Measurements from ENCODE around the gene GIGYF2. TPM values are rescaled to one million over a fixed set of nuclear protein-coding genes. Genes with fewer than 3 reads are reported as not detected.
A peak's percentile ranks its signal among the peaks of the same experiment; 100 is the strongest.
"Not testable (repeated sequence)": the region's sequence is repeated elsewhere in the genome, so short reads cannot be mapped to it uniquely, and the experiment has no call there.

GIGYF2 gene
- total RNA-seq, 1 experiment from 2014 or later, result 52.5 TPM

DNA sequence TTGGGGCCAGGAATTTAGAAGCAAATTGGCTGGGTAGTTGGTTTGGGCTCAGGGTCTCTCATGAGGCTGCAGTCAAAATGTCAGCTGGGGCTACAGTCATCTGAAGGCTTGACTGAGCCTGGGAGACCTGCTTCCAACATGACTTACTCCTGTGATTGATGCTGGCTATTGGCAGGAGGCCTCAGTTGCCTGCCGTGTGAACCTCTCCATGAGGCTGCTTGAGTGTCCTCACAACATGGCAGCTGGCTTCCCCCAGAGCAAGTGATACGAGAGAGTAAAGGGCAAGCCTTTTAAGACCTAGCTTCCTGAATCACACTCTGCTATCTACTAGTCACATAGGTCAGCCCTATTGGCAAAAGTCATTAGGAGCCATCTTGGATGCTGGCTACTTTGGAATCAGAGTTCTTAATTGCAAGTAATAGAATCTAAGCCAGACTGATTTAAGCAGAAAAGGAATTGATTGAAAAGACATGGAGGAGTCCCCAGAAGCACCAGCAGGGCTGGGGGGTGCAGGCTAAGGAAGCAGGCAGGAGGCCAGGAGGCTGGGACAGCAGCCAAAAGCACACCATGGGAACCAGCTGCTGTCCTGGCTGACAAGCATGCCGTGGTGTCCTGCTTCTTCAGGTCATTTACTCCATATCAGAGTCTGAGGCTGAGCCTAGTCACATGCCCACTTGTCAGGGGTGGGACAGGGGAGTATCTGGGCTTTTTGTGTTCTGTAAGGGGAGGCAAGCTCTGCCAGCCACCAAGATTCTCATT, 7.8 kb upstream of the GIGYF2 start:
- DNase-seq (ENCODE audit: low read depth), result peak; percentile 63

DNA sequence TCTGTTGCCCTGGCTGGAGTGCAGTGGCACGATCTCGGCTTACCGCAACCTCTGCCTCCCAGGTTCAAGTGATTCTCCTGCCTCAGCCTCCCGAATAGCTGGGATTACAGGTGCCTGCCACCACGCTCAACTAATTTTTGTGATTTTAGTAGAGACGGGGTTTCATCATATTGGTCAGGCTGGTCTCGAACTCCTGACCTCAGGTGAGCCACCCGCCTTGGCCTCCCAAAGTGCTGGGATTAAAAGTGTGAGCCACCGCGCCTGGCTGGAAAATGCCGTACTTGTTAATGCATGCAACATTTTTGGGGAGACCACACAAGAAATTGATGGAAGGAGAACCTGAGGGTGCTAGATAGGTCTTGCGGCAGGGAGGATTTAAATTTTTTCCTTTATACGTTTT, 6.0 kb upstream of the GIGYF2 start:
- not testable (repeated sequence) for DNase-seq (ENCODE audit: low read depth)

DNA sequence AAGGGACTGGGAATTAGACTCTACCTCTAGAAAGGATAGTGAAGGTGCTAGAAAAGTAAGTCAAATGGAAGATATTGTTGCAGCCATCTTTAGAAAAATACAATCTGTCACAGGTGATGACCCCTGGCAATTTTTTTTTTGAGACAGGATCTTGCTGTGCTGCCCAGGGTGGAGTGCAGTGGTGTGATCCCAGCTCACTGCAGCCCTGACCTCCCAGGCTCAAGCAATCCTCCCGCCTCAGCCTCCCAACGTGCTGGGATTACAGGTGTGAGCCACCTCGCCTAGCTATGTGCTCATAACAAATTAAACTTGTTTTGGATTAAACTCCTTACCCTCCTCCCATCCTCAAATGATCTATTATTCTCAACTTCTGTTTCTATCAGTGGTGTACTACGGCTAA, 3.8 kb upstream of the GIGYF2 start:
- DNase-seq (ENCODE audit: low read depth), result no peak

DNA sequence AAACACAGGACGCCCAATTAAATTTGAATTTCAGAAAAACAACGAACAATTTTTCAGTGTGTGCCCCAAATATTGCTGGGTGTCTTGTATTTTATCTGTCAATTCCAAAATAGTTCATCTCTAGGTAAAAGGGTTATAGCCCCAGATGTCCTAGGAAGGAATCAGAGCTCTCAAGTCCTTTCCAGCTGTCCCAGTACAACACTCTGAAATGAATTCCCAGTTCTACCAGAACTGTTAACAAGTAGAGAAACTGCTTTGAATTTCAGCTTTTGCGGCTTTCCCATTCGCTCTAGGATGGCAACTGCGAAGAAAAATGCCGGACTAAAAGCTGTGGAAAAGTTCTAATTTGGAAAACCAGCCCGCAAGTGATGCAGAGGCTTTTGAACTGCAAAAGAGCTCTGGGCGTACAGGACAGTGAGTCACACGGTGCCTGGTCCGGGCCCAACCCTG, 497 bp upstream of the GIGYF2 start:
- DNase-seq (ENCODE audit: low read depth), result no peak

DNA sequence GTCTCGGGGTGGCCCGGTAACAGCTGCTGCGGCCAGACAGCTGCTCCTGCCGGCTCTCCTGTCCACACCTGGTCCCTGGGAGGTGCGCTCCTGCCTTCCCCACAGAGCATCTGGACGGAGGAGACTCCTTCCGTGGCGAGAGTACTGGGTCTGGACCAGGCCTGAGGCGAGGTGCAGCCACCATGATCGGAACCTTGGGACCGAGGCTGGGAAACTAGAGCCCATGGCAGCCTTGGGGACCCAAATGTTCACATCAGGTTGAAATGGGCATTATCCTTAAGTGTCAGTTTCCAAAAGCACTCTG, 628 bp downstream of the GIGYF2 start:
- DNase-seq (ENCODE audit: low read depth), result peak; percentile 41

GRCh38 chr2:232698556-232699091, 1.5 kb downstream of the GIGYF2 start:
- DNase-seq (ENCODE audit: low read depth), result no peak

DNA sequence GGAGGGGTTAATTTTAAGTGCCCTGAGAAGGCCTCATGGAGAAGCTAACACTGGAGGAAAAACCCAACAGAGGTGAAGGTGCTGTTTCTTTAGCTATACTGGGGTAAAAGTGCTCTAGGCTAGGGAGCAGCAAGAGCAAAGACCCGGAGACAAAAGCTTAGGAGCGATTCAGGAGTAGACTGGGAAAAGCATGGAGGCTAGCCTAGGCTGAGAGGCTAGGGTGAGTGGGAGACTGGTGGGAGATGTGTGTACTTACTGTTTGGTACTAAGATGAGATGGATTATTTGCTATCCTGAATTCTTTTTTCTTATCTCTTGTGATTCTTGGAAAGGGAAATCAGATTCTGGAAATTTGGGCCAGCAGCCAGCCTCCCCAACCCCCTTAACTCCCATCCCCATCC, 2.0 kb downstream of the GIGYF2 start:
- DNase-seq (ENCODE audit: low read depth), result no peak

GRCh38 chr2:232700154-232700553, 3.0 kb downstream of the GIGYF2 start:
- no peak for DNase-seq (ENCODE audit: low read depth)

DNA sequence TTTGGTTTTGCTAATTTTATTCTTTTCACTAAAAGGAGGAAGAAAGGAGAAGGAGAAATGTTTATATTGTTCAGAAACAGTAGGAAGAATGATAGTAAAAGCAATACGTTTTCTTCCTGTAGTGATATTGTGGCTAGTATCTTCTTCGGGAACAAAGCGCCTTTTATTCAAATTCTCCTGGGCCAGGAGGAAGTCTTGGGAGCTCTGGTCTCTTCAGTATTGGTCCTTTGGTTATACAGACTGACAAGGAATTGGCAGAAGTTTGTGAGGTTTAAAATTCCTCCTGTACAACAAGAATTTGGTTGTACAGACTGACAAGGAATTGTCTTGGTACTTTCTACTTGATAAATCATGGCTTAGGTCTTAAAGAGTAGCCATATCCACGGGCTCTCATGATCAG, 9.9 kb downstream of the GIGYF2 start:
- DNase-seq (ENCODE audit: low read depth), result no peak

GRCh38 chr2:232713505-232713904, 16.4 kb downstream of the GIGYF2 start:
- DNase-seq (ENCODE audit: low read depth), result no peak

- no peak for DNase-seq (ENCODE audit: low read depth)
Observed at GRCh38 chr2:232714969-232715368, 17.8 kb downstream of the GIGYF2 start.

DNA sequence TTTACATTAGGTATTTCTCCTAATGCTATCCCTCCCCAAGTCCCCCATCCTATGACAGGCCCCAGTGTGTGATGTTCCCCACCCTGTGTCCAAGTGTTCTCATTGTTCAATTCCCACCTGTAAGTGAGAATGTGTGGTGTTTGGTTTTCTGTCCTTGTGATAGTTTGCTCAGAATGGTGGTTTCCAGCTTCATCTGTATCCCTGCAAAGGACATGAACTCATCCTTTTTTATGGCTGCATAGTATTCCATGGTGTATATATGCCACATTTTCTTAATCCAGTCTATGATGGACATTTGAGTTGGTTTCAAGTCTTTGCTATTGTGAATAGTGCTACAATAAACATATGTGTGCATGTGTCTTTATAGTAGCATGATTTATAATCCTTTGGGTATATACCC, 22.9 kb downstream of the GIGYF2 start:
- not testable (repeated sequence) for DNase-seq (ENCODE audit: low read depth)

- no peak for DNase-seq (ENCODE audit: low read depth)
Observed at GRCh38 chr2:232721261-232721660, 24.1 kb downstream of the GIGYF2 start.

- DNase-seq (ENCODE audit: low read depth), result no peak
Observed at GRCh38 chr2:232721882-232722281, 24.8 kb downstream of the GIGYF2 start.

GRCh38 chr2:232723027-232723426, 25.9 kb downstream of the GIGYF2 start:
- no peak for DNase-seq (ENCODE audit: low read depth)

- DNase-seq (ENCODE audit: low read depth), result no peak
Observed at GRCh38 chr2:232728785-232729184, 31.7 kb downstream of the GIGYF2 start.

DNA sequence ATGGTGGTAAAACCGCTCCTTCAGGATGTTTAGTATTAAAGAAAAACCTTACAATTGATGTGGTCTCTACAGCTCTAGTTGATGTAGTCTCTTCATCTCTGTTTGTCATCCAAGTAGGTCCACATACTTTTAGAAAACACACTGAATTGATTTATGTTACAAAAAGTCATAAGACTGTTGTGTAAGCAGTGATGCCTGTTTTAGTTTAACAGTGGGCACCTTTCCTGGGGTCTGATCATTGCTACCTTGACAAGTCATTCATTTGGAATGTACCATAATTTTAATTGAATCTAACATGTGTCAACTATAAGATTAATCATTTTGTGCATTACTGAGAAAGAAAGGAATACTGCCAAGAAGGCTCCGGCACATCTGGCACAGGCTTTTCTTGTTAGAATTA, 34.3 kb downstream of the GIGYF2 start:
- DNase-seq (ENCODE audit: low read depth), result no peak

- DNase-seq (ENCODE audit: low read depth), result no peak
Observed at GRCh38 chr2:232741294-232741693, 44.2 kb downstream of the GIGYF2 start.

DNA sequence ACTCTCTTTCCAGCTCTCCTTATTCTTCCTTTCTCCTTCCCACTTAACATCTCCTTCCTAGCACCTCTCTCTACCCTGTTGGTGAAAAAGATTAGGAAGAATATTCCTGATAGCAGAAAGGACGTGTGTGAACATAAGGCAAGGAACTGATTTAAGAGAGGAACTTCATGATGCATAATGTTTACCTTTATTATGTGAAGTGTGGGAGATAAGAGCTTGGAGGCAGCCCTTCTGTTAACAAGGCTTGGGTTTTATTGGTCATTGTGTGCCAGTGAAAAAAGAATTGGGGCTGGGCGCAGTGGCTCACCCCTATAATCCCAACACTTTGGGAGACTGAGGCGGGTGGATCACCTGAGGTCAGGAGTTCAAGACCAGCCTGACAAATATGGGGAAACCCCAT, 44.8 kb downstream of the GIGYF2 start:
- no peak for DNase-seq (ENCODE audit: low read depth)

DNA sequence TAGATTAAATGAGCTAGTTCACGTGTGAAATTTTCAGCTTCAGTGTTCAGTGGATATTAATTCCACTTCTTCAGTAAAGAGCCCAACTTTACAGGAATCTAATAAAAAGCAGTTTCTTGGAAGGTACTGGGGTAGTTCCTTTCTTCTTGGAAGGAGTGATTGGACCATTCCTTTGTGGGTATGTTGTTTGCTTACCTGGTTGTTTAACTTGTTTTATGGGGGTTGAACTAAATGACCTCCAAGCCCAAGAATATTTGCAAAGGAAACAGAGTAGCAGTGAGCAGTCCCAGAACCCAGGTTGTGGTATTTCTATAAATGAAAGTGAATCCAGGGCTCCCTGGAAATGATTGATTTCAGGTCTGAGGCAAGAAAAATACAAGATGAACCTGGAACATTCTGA, 47.8 kb downstream of the GIGYF2 start:
- no peak for DNase-seq (ENCODE audit: low read depth)

- no peak for DNase-seq (ENCODE audit: low read depth)
Observed at GRCh38 chr2:232748038-232748437, 50.9 kb downstream of the GIGYF2 start.

- no peak for DNase-seq (ENCODE audit: low read depth)
Observed at GRCh38 chr2:232749331-232749730, 52.2 kb downstream of the GIGYF2 start.

DNA sequence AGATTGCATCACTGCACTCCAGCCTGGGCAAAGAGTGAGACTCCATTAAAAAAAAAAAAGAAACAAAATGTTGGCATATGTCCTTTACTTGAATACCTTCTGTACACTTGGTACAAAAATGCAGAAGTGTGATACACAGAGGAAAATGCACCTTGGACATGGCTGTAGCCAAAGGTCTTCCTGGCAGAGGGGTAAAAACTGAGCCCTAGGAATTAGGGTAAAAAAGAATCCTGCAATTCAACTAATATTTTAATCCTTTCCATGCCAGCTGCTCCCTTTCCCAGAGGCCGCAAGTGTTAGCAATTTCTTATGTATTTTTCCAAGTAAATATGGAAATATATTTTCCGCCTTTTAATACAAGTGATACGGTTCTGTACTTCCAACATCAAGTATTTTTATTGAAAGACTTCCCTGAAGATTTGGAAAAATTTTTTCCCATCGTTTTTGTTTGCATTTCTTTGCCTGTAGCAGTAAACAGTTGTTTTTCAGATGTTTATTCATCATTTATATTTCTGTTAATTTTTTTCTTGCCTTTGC, 53.1 kb downstream of the GIGYF2 start:
- no peak for DNase-seq (ENCODE audit: low read depth)

Data from LHCN-M2 (cell line).